ENCODE results near the gene DCD. TPM values are rescaled to one million over a fixed set of nuclear protein-coding genes. Genes with fewer than 3 reads are reported as not detected.

Gene DCD
- total and polyA plus RNA-seq, 9 donors: not detected

DNA sequence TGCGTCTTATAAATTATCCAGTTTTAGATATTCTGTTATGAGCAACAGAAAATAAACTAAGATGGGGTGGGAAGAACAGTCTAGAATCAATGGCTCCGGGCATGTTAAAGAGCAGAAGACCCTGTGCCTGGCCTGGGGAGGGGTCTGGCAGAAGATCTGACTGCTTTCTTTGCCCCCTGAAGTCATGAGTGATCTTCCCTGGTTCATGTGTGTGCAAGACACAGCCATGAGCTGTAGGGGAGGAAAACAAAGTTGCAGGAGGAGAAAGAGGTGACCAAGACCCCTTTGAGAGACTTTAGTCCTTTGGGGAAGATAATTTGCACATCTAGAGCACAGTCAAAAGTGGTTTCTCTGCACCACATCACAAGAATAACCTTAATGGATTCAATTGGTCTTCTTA, 18.2 kb downstream of the DCD start:
- H3K27me3 ChIP-seq (ENCODE audit: control insufficient read depth, insufficient read depth, low read length): peaks cover 3% of the 10 kb centered on the region
- H3K36me3 ChIP-seq (ENCODE audit: control insufficient read depth, insufficient read depth, low read length): no peaks in the 10 kb centered on the region
- 90% methylated on average over 1 of the region's 2 CpGs for WGBS (ENCODE audit: insufficient coverage)
- no peak for DNase-seq
- H3K9me3 ChIP-seq (replicated peaks; ENCODE audit: control insufficient read depth, low read depth, low read length): peaks cover 4% of the 10 kb centered on the region
- H3K4me1 ChIP-seq (ENCODE audit: control insufficient read depth, insufficient read depth, low read length): no peaks in the 10 kb centered on the region
- no peak overlapping the region for H3K27ac ChIP-seq (ENCODE audit: low read length)
- no peak overlapping the region for H3K4me3 ChIP-seq (ENCODE audit: low read length)

DNA sequence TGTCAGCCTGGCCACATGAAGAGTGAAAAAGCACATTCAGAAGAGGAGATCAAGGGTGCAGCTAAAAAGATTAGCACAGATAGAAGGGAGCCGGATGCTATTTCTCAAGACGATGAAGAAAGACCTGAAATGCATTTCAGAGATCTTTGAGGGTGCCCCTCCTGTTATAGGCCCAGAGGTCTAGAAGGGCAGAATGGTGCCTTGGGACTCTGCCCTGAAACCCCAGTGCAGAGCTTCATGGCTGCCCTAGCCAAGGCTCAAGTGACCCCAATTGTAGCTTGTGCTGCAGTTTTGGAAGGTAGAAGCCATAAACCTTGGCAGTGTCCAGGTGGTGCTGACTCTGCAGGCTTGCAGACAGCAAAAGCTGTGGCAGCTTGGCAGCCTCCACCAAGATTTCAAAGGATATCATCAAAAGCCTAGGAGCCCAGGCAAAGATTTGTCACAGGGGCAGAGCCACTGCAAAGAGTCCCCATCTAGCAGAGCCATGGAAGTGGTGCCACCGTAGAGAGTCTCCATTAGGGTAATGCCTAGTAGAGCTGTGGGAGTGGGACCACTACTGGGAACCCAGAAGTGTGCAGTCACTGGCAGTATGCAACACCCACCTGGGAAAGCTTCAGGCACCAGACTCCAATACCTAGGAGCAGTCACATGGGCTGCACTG, 19.8 kb downstream of the DCD start:
- Histone ChIP-seq H3K27ac (ENCODE audit: low read length) (no peak overlapping the region), H3K4me1 (ENCODE audit: control insufficient read depth, insufficient read depth, low read length) (no peaks in the 10 kb centered on the region), H3K9me3 (replicated peaks; ENCODE audit: control insufficient read depth, low read depth, low read length) (peaks cover 4% of the 10 kb centered on the region), H3K36me3 (ENCODE audit: control insufficient read depth, insufficient read depth, low read length) (no peaks in the 10 kb centered on the region), H3K4me3 (ENCODE audit: low read length) (no peak overlapping the region), H3K27me3 (ENCODE audit: control insufficient read depth, insufficient read depth, low read length) (peaks cover 4% of the 10 kb centered on the region)
- 82% methylated on average over 3 of the region's 3 CpGs for WGBS (ENCODE audit: insufficient coverage)
- DNase-seq: no peak

DNA sequence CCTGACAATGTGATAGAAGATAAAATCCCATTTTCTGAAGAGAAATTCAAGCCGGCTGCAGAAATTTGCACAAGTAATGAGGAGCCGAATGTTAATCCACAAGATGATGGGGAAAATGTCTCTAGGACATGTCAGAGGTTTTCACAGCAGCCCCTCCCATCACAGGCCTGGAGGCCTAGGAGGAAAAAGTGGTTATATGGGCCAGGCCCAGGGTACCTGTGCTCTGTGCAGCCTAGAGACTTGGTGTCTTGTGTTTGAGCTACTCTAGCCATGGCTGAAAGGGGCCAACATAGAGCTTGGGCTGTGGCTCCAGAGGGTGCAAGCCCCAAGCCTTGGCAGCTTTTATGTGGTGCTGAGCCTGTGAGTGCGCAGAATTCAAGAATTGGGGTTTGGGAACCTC, 20.9 kb downstream of the DCD start:
- Histone ChIP-seq H3K27ac (ENCODE audit: low read length) (no peak overlapping the region), H3K9me3 (replicated peaks; ENCODE audit: control insufficient read depth, low read depth, low read length) (peaks cover 4% of the 10 kb centered on the region), H3K4me1 (ENCODE audit: control insufficient read depth, insufficient read depth, low read length) (no peaks in the 10 kb centered on the region), H3K27me3 (ENCODE audit: control insufficient read depth, insufficient read depth, low read length) (peaks cover 6% of the 10 kb centered on the region), H3K4me3 (ENCODE audit: low read length) (no peak overlapping the region), H3K36me3 (ENCODE audit: control insufficient read depth, insufficient read depth, low read length) (no peaks in the 10 kb centered on the region)
- WGBS (ENCODE audit: insufficient coverage): 94% methylated on average over 3 of the region's 3 CpGs
- DNase-seq: no peak

DNA sequence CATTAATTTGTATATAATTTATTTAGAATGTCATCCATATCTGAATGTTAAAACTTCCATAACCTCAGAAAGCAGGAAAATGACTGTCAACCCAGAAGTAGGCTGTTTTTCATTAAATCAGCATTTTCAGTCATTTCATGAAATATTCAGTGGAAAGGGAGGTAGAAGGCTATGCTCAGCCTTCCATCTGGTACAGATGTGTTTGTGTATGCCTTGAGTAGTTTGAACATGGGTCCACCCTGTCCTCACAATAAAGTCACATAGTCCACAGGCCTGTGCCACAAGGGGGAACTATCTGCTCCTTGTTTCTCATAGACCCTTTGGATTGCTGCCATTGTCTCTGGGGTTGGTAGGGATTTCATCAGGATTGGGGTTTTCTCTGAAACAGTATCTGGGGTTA, 22.6 kb downstream of the DCD start:
- H3K9me3 ChIP-seq (replicated peaks; ENCODE audit: control insufficient read depth, low read depth, low read length): peaks cover 4% of the 10 kb centered on the region
- no peaks in the 10 kb centered on the region for H3K4me1 ChIP-seq (ENCODE audit: control insufficient read depth, insufficient read depth, low read length)
- H3K27ac ChIP-seq (ENCODE audit: low read length): no peak overlapping the region
- DNase-seq: no peak
- no peaks in the 10 kb centered on the region for H3K36me3 ChIP-seq (ENCODE audit: control insufficient read depth, insufficient read depth, low read length)
- H3K27me3 ChIP-seq (ENCODE audit: control insufficient read depth, insufficient read depth, low read length): peaks cover 6% of the 10 kb centered on the region
- no peak overlapping the region for H3K4me3 ChIP-seq (ENCODE audit: low read length)

DNA sequence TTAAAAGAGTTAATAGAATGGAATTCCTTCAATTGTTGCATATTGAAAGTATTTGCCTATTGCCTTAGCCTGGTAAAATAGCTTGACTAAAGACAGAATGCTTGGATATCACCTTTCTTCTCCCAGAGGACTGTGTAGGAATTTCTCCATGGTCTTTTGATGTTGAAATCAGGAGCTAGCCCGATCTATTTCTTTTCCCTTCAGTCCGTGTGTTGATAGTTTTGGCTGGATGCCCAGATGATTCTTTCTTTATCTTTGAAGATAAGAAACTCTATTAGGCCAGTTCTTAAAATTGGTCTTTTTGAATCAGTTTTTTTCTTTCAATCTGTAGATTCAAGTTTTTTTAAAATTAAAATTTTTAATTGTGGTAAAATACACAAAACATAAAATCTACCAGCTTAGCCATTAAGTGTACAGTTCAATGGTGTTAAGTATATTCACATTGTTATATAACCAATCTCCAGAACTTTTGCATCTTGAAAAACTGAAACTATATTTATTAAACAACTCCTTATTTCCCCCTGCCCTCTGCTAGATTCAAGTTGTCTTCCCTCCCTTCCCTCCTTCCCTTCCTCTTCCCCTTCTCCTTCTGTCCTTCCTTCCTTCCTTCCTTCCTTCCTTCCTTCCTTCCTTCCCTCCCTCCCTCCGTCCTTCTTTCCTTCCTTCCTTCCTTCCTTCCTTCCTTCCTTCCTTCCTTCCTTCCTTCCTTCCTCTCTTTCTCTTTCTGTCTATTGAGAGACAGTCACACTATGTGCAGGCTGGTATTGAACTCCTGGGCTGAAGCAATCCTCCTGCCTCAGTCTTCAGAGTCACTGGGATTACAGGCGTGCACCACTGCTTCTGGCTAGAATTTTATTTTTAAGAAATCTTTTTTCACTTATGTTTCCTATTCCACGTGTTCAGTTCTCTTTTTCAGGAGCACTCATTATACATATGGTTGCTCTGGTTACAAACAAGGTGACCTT, 23.6 kb downstream of the DCD start:
- no peak overlapping the region for H3K27ac ChIP-seq (ENCODE audit: low read length)
- H3K4me3 ChIP-seq (ENCODE audit: low read length): no peak overlapping the region
- no CpG with 5 or more reads among the region's 5 CpGs for WGBS (ENCODE audit: insufficient coverage)

DNA sequence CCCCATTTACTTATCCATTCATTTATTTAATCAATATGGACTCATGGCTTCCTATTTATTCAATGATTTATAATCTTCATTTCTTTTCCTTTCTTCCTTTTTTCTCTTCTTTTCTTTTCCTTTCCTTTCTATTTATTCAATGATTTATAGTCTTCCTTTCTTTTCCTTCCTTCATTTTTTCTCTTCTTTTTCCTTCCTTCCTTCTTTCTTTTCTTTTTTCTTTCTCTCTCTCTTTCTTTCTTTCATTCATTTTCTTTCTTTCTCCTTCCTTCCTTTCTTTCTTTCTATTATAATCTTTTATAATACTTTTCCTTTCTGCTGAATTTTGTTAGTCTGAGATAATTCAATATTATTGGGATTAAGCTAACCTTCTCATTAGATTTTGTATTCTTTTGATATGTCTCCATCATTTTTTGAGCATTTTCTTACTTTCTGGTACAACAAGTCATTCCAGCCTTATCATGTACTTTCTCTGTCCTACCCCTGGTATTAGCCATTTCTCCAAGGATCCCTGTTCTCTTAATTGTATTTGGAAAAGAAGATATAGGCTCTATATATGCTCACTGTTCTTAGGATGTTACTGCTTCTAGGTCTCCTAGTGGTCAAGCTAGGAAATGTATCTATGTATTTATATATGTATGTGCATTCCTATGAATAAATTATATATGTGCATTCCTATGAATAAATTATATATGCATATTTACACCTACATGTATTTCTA, 25.5 kb downstream of the DCD start:
- H3K36me3 ChIP-seq (ENCODE audit: control insufficient read depth, insufficient read depth, low read length): no peaks in the 10 kb centered on the region
- DNase-seq: no peak
- no peaks in the 10 kb centered on the region for H3K4me1 ChIP-seq (ENCODE audit: control insufficient read depth, insufficient read depth, low read length)
- no peak overlapping the region for H3K4me3 ChIP-seq (ENCODE audit: low read length)
- H3K9me3 ChIP-seq (replicated peaks; ENCODE audit: control insufficient read depth, low read depth, low read length): peaks cover 3% of the 10 kb centered on the region
- peaks cover 3% of the 10 kb centered on the region for H3K27me3 ChIP-seq (ENCODE audit: control insufficient read depth, insufficient read depth, low read length)
- H3K27ac ChIP-seq (ENCODE audit: low read length): no peak overlapping the region

More for the DNA sequence above, 23.6 kb downstream of the DCD start:
- no peaks in the 10 kb centered on the region for H3K4me1 ChIP-seq (ENCODE audit: control insufficient read depth, insufficient read depth, low read length)
- peaks cover 4% of the 10 kb centered on the region for H3K9me3 ChIP-seq (replicated peaks; ENCODE audit: control insufficient read depth, low read depth, low read length)
- DNase-seq: no peak
- no peaks in the 10 kb centered on the region for H3K36me3 ChIP-seq (ENCODE audit: control insufficient read depth, insufficient read depth, low read length)
- H3K27me3 ChIP-seq (ENCODE audit: control insufficient read depth, insufficient read depth, low read length): peaks cover 6% of the 10 kb centered on the region

DNA sequence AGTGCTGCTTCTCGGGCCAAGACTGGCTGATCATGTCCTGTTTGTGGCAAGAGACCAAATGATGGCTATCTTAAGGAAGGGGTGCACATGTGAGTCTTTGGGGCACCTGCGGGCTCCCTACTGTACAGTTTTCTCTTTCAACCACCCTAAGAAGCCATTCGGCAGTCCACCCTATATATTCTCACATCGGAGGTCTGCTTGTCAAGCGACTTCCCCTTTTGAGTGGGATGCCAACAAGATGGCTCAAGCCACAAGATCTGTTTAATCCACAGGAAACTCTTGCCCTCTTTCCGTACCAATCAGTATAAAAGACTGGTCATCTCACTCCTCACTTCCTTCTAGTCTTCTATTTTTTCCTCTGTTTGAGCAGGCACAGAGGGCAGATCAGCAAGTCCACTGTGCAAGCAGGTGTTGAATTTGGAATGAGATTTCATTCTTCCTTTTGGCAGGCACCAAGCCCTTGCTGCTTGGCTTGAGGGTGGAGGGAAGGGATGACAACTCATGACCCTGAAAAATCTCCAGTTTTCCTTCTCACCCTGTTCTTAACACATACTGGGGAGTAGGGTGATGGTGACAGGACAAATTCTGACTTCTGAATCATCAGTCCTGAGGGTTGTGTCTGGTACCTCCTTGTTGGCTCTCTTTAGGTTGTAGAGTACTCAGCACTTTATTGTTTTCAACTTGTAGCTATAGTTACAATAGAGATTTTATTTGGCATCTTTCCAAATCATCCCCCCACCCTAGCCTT, 31.1 kb downstream of the DCD start:
- Histone ChIP-seq H3K9me3 (replicated peaks; ENCODE audit: control insufficient read depth, low read depth, low read length) (no peaks in the 10 kb centered on the region), H3K27me3 (ENCODE audit: control insufficient read depth, insufficient read depth, low read length) (peaks cover 5% of the 10 kb centered on the region), H3K4me1 (ENCODE audit: control insufficient read depth, insufficient read depth, low read length) (no peaks in the 10 kb centered on the region), H3K4me3 (ENCODE audit: low read length) (no peak overlapping the region), H3K36me3 (ENCODE audit: control insufficient read depth, insufficient read depth, low read length) (no peaks in the 10 kb centered on the region), H3K27ac (ENCODE audit: low read length) (no peak overlapping the region)
- DNase-seq: no peak
- WGBS (ENCODE audit: insufficient coverage): 92% methylated on average over 4 of the region's 6 CpGs

DNA sequence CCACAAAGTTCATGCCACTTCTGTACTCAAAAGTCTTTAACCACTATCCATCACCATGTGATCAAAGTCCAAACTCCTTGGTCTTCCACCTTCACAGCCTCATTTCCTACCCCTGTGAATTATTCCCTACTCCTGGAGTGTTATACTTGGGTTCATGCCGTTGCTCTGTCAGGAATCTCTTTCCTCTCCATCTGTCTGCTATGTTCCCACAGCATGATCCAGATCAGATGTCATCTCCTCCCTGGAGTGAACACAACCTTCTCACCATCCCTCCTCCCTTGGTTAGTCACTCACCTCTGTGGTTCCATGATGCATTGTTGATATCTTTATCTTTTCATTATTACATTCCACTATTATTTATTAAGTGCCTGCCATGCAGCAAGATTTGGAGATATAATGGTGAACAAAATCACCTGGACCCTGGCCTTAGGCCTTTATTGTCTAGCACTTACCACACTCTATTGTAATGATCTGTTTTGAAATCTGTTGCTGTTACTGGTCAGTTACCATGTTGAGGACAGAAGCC, 35.9 kb downstream of the DCD start:
- DNase-seq: no peak
- Histone ChIP-seq H3K4me1 (ENCODE audit: control insufficient read depth, insufficient read depth, low read length) (no peaks in the 10 kb centered on the region), H3K36me3 (ENCODE audit: control insufficient read depth, insufficient read depth, low read length) (no peaks in the 10 kb centered on the region), H3K9me3 (replicated peaks; ENCODE audit: control insufficient read depth, low read depth, low read length) (no peaks in the 10 kb centered on the region), H3K27ac (ENCODE audit: low read length) (no peak overlapping the region), H3K4me3 (ENCODE audit: low read length) (no peak overlapping the region), H3K27me3 (ENCODE audit: control insufficient read depth, insufficient read depth, low read length) (peaks cover 8% of the 10 kb centered on the region)
- WGBS (ENCODE audit: insufficient coverage): 0% methylated on average over 1 of the region's 1 CpG

DNA sequence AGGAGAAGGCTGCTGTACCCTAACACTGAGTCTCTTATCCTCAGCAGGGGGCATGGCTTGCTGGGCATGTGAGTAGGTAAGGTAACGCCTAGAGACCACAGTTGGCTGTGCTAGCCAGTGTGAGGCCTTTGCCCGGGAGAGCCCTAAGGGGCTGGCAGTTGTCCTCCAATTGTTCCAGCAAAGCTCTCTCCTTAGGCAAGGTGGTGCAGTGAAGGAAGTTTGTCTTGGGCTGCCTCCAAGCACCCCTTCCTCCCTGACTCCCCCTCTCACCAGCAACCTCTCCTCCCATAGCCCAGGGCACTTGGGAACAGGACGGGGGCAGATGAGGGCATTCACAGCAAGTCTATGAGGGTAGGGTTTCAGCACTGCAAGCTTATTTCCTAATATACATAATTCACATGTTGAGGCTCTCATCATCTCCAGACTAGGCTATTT, 36.4 kb downstream of the DCD start:
- WGBS (ENCODE audit: insufficient coverage): 83% methylated on average over 1 of the region's 3 CpGs
- no peak for DNase-seq

More for the DNA sequence above, 36.4 kb downstream of the DCD start:
- Histone ChIP-seq H3K27me3 (ENCODE audit: control insufficient read depth, insufficient read depth, low read length) (peaks cover 8% of the 10 kb centered on the region), H3K4me1 (ENCODE audit: control insufficient read depth, insufficient read depth, low read length) (no peaks in the 10 kb centered on the region), H3K4me3 (ENCODE audit: low read length) (no peak overlapping the region), H3K36me3 (ENCODE audit: control insufficient read depth, insufficient read depth, low read length) (no peaks in the 10 kb centered on the region), H3K9me3 (replicated peaks; ENCODE audit: control insufficient read depth, low read depth, low read length) (no peaks in the 10 kb centered on the region), H3K27ac (ENCODE audit: low read length) (no peak overlapping the region)

All from muscle of leg (tissue), 11 donors.